Fibroblast of the conjunctiva (primary cell): Measurements from ENCODE around the gene STRIP2.
"Not testable (repeated sequence)": the region's sequence is repeated elsewhere in the genome, so short reads cannot be mapped to it uniquely, and the experiment has no call there.

ENCODE experiments used
- DNase-seq: peaks from one replicate; pipeline ENCODE4 v3.0.0-alpha.2; 2010; ENCODE audit warnings: low read depth

STRIP2 gene

GRCh38 chr7:129433847-129434674 lies at the start of gene STRIP2:
Gene STRIP2, plus strand, starts transcription at chr7:129434432. Its CDS starts 41 bp downstream, at chr7:129434473.
- DNase-seq: peak; percentile 44

- DNase-seq: no peak
Observed at GRCh38 chr7:129385116-129385515, 49.1 kb upstream of the STRIP2 start.

GRCh38 chr7:129385598-129385997 lies 48.6 kb upstream of the STRIP2 start:
- no peak for DNase-seq

- DNase-seq: no peak
Observed at GRCh38 chr7:129386506-129386905, 47.7 kb upstream of the STRIP2 start.

GRCh38 chr7:129387537-129387936 lies 46.7 kb upstream of the STRIP2 start:
- no peak for DNase-seq

GRCh38 chr7:129388333-129389098 lies 45.7 kb upstream of the STRIP2 start:
- no peak for DNase-seq

- no peak for DNase-seq
Observed at GRCh38 chr7:129389829-129390228, 44.4 kb upstream of the STRIP2 start.

- no peak for DNase-seq
Observed at GRCh38 chr7:129390314-129390713, 43.9 kb upstream of the STRIP2 start.

GRCh38 chr7:129391546-129392171 lies 42.6 kb upstream of the STRIP2 start:
- no peak for DNase-seq

- no peak for DNase-seq
Observed at GRCh38 chr7:129393255-129393654, 41.0 kb upstream of the STRIP2 start.

GRCh38 chr7:129394101-129394500 lies 40.1 kb upstream of the STRIP2 start:
- DNase-seq: no peak

GRCh38 chr7:129394982-129395914 lies 39.0 kb upstream of the STRIP2 start:
- DNase-seq: no peak

- no peak for DNase-seq
Observed at GRCh38 chr7:129401228-129401966, 32.8 kb upstream of the STRIP2 start.

GRCh38 chr7:129401967-129402860 lies 32.0 kb upstream of the STRIP2 start:
- no peak for DNase-seq

GRCh38 chr7:129405527-129405926 lies 28.7 kb upstream of the STRIP2 start:
- no peak for DNase-seq

- DNase-seq: not testable (repeated sequence)
Observed at GRCh38 chr7:129410238-129410637, 24.0 kb upstream of the STRIP2 start.

GRCh38 chr7:129412501-129412900 lies 21.7 kb upstream of the STRIP2 start:
- no peak for DNase-seq

- DNase-seq: no peak
Observed at GRCh38 chr7:129417073-129417472, 17.2 kb upstream of the STRIP2 start.

- no peak for DNase-seq
Observed at GRCh38 chr7:129421717-129422250, 12.4 kb upstream of the STRIP2 start.

- DNase-seq: no peak
Observed at GRCh38 chr7:129422727-129423126, 11.5 kb upstream of the STRIP2 start.
